Esophagus (tissue), 2 donors: ENCODE data around the gene APEH. TPM values are rescaled to one million over a fixed set of nuclear protein-coding genes. Genes with fewer than 3 reads are reported as not detected.

ENCODE experiments used
- H3K27ac ChIP-seq, 2 donors: one replicate each; pipeline ENCODE4 v1.5.1; 2013; ENCODE audit warnings: low read depth in 2 of 2, mild to moderate bottlenecking in 2 of 2, inconsistent platforms in 1 of 2, low read length in 1 of 2, moderate library complexity in 1 of 2
- H3K27me3 ChIP-seq, 2 donors: one replicate each; pipeline ENCODE4 v1.6.1; 2013; ENCODE audit warnings: low read length in 2 of 2, control low read depth in 1 of 2, mild to moderate bottlenecking in 1 of 2; ENCODE audit not compliant: insufficient read depth in 2 of 2, control insufficient read depth in 1 of 2
- H3K36me3 ChIP-seq, 2 donors: one replicate each; pipeline ENCODE4 v1.6.1; 2013; ENCODE audit warnings: low read length in 1 of 2; ENCODE audit not compliant: control insufficient read depth in 2 of 2, insufficient read depth in 2 of 2
- H3K4me1 ChIP-seq, 2 donors: one replicate each; pipeline ENCODE4 v1.6.1; 2013; ENCODE audit warnings: low read length in 1 of 2; ENCODE audit not compliant: control insufficient read depth in 2 of 2, insufficient read depth in 2 of 2
- H3K4me3 ChIP-seq, 2 donors: one replicate each; pipeline ENCODE4 v1.5.1; 2013; ENCODE audit warnings: low read length in 2 of 2, mild to moderate bottlenecking in 2 of 2, low read depth in 1 of 2, moderate library complexity in 1 of 2
- H3K9me3 ChIP-seq, 2 donors: one replicate each; pipeline ENCODE4 v1.6.1; 2013; ENCODE audit warnings: mild to moderate bottlenecking in 2 of 2, low read depth in 1 of 2, low read length in 1 of 2, moderate library complexity in 1 of 2; ENCODE audit not compliant: control insufficient read depth in 2 of 2, insufficient read depth in 1 of 2
- WGBS, 2 donors: extraction: QIAGEN DNeasy Blood & Tissue Kit; methylation state at CpG; one replicate each; pipeline ENCODE4 v1.1.7; 2013; 5-methylcytosine and 5-hydroxymethylcytosine counted together
- polyA plus RNA-seq, 2 donors: library from polyadenylated mRNA; stranded (reverse); fragments of 200-250 nt; gene quantifications; one replicate each; pipeline ENCODE4 v1.2.3, GENCODE V29; 2013
- donor health status: healthy with polysubstance abuse.
- donor health status: Bipolar disorder and iron deficiency.

Gene APEH
- polyA plus RNA-seq, 2 donors: 21.0 to 53.0 TPM

- H3K36me3 ChIP-seq: peaks cover 3 to 28% of the 10 kb centered on the region in 2 donors
- no peaks in the 10 kb centered on the region for H3K27me3 ChIP-seq
- H3K27ac ChIP-seq: no peak overlapping the region
- WGBS, 2 donors: 86% methylated on average over 13 of the region's 13 CpGs
- no peak overlapping the region for H3K4me3 ChIP-seq
- peaks cover 7 to 16% of the 10 kb centered on the region in 2 donors for H3K4me1 ChIP-seq
- H3K9me3 ChIP-seq: no peaks in the 10 kb centered on the region
Observed at GRCh38 chr3:49714728-49715550, 40.8 kb downstream of the APEH start.

DNA sequence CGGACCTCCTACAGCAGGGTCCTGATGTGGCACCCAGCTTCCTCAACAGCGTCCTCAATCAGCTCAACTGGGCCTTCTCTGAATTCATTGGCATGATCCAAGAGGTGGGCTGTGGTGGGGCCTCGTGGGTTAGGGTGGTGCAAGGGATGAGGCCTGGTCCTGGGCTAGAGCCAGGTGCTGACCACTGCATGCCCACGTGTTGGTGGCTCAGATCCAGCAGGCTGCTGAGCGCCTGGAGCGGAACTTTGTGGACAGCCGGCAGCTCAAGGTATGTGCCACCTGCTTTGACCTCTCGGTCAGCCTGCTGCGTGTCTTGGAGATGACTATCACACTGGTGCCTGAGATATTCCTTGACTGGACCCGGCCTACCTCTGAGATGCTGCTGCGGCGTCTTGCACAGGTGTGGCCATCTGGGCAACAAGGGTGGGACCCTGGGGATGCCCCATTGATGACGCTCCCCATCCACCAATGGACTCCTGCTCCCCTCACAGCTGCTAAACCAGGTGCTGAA lies 41.5 kb downstream of the APEH start:
- no peaks in the 10 kb centered on the region for H3K27me3 ChIP-seq
- H3K4me3 ChIP-seq: no peak overlapping the region
- no peak overlapping the region for H3K27ac ChIP-seq
- 89 to 91% methylated on average over 13 of the region's 13 CpGs for WGBS, 2 donors
- peaks cover 3 to 29% of the 10 kb centered on the region in 2 donors for H3K36me3 ChIP-seq
- H3K9me3 ChIP-seq: no peaks in the 10 kb centered on the region
- H3K4me1 ChIP-seq: peaks cover 7 to 16% of the 10 kb centered on the region in 2 donors

DNA sequence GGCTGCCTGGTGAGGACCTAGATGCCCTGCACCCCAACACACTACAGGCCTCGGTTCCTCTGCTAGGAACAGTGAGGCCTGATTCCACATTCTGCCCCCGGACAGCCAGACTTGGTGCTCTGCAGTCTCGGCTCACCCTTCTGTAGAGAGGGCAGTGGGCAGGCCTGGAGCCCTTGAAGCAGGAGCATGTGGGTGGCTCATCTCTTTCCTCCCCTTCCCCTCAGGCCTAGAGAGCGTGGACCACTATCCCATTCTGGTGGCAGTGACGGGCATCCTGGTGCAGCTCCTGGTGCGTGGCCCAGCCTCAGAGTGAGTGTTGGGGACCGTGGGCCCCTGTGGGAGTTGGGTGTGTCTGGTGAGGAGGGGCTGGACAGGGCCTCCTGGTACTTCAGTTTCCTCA lies 42.0 kb downstream of the APEH start:
- peaks cover 6 to 34% of the 10 kb centered on the region in 2 donors for H3K36me3 ChIP-seq
- no peak overlapping the region for H3K27ac ChIP-seq
- no peaks in the 10 kb centered on the region for H3K27me3 ChIP-seq
- WGBS, 2 donors: 92 to 94% methylated on average over 7 of the region's 7 CpGs
- H3K9me3 ChIP-seq: no peaks in the 10 kb centered on the region
- peaks cover 7 to 16% of the 10 kb centered on the region in 2 donors for H3K4me1 ChIP-seq
- H3K4me3 ChIP-seq: no peak overlapping the region

- 92 to 94% methylated on average over 16 of the region's 16 CpGs for WGBS, 2 donors
- Histone ChIP-seq H3K36me3 (peaks cover 4 to 39% of the 10 kb centered on the region in 2 donors), H3K4me3 (no peak overlapping the region), H3K27ac (no peak overlapping the region), H3K27me3 (no peaks in the 10 kb centered on the region), H3K4me1 (peaks cover 7 to 16% of the 10 kb centered on the region in 2 donors), H3K9me3 (no peaks in the 10 kb centered on the region)
Observed at GRCh38 chr3:49716691-49717210, 42.6 kb downstream of the APEH start.

DNA sequence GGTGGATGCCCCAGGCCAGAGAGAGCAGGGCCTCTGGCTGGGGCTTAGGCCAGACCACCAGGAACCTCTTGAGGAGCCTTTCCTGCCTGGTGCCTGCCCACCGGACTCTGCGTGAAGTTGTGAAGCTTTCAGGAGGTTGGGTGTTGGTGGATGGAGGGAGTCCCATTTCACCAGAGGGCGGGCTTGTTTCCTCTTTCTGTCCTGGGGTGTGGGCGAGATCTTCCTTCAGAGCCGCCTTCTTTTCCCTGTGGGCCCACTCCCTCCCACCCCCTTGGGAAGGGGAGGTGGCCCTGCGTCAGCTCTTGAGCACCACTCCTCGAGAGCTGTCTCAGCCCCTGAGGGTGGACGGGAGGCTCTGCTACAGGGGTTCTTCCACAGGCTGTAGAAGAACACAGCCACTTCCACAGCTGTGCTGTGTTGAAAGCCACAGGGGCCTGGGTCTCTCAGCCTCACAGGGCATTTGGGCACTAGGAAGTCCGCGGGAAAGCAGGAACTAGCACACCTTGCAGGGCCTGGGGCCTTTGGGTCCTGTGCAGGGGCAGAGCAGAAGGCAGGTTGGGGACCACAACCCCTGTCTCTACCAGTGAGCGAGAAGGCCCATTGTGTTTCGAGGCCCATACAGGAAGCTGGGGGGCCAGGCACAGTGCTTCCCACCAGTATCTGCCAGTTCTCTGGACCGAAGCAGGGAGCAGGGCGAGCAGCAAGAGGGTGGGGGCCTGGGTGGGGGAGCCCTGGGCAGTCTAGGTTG lies 43.2 kb downstream of the APEH start:
- Histone ChIP-seq H3K9me3 (no peaks in the 10 kb centered on the region), H3K27ac (no peak overlapping the region), H3K27me3 (no peaks in the 10 kb centered on the region), H3K4me3 (no peak overlapping the region), H3K36me3 (peaks cover 4 to 41% of the 10 kb centered on the region in 2 donors), H3K4me1 (peaks cover 7 to 18% of the 10 kb centered on the region in 2 donors)
- 90 to 92% methylated on average over 14 of the region's 14 CpGs for WGBS, 2 donors

GRCh38 chr3:49717959-49718857 lies 44.1 kb downstream of the APEH start:
- WGBS, 2 donors: 52 to 54% methylated on average over 73 to 75 of the region's 75 CpGs
- Histone ChIP-seq H3K9me3 (no peaks in the 10 kb centered on the region), H3K4me1 (peaks cover 7 to 26% of the 10 kb centered on the region in 2 donors), H3K27me3 (no peaks in the 10 kb centered on the region), H3K4me3 (peak overlapping the region in 1 of 2 donors; percentile 44), H3K36me3 (peaks cover 4 to 46% of the 10 kb centered on the region in 2 donors), H3K27ac (peak overlapping the region in 1 of 2 donors; percentile 2)

DNA sequence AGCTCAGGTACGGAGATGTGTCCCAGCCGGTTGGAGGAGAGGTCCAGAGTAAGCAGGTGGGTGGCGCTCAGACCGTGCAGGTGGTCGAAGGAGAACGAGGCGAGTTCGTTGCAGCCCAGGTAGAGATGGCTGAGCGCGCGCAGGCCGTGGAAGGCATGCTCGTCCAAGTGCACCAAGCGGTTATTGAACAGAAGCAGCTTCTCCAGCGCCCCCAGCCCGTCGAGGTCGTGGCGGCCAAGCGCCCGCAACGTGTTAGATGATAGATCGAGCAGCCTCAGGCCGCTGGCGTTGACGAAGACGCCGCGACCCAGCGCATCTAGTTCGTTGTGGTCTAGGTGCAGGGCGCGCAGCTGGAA lies 44.7 kb downstream of the APEH start:
- Histone ChIP-seq H3K4me1 (peaks cover 7 to 26% of the 10 kb centered on the region in 2 donors), H3K36me3 (peaks cover 4 to 45% of the 10 kb centered on the region in 2 donors), H3K27me3 (no peaks in the 10 kb centered on the region), H3K27ac (no peak overlapping the region), H3K9me3 (no peaks in the 10 kb centered on the region), H3K4me3 (peak overlapping the region; percentile 31 to 44)
- 6 to 9% methylated on average over 33 of the region's 33 CpGs for WGBS, 2 donors

DNA sequence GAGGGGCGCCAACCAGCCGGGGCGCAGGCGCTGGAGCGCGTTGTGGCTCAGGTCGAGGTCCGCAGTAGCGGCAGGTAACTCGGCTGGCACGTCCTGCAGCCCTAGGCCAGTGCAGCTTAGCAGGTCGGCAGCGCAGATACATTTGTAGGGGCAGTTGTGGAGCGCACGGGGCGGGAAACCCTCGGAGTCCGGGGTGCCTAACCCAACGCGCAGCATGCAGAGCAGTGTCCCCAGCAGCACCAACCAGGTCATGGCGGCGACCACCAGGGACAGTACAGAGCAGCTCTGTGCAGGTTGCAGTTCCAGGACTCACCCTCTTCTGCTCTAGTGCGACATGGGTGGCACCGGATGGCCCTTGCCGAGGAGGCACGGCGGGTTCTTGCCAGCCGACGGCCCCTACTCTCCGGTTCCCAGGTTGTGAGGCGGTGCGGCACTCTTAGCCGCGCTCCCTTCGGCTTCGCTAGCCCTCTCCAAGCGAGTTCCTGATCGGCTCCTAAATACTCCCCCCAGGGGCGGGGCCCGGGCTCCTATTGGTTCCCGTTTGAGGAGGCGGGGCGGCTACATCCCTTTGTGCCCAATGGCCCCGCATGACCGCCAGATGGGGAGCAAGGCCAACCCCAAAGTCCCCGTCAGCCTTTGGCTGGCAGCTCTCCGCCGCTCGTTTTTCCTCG lies 45.2 kb downstream of the APEH start, which contains the start of gene AMIGO3:
Gene AMIGO3 (minus strand): TSS at position 471 of the 671 bp plus-strand sequence. CDS start 219 bp downstream, at position 252.
- H3K36me3 ChIP-seq: peaks cover 4 to 40% of the 10 kb centered on the region in 2 donors
- peak within 1 kb of the TSS; percentile 31 to 44 for H3K4me3 ChIP-seq
- peak within 1 kb of the TSS; percentile 44 to 80 for H3K27ac ChIP-seq
- no peaks in the 10 kb centered on the region for H3K27me3 ChIP-seq
- H3K9me3 ChIP-seq: no peaks in the 10 kb centered on the region
- WGBS, 2 donors: 0 to 1% methylated on average over 50 of the region's 50 CpGs
- H3K4me1 ChIP-seq: peaks cover 7 to 26% of the 10 kb centered on the region in 2 donors
